IMR-90 (cell line): ENCODE results near the gene CCDC85B. TPM values are rescaled to one million over a fixed set of nuclear protein-coding genes. Genes with fewer than 3 reads are reported as not detected.

Experiments
- ATAC-seq: fragments of 200-7000 bp; cut with Tn5 transposase; 2 replicates; pipeline ENCODE4 v1.9.1; 2020; ENCODE audit warnings: low read depth, mild to moderate bottlenecking, moderate library complexity
- BruUV-seq: library from RNA; stranded (reverse); fragments of 400-500 nt; replicated peaks from 2 replicates; lab custom pipeline; 2021; lab: Mats Ljungman, UMichigan
- CTCF ChIA-PET: fragments of 300-600 bp; formaldehyde crosslinking; extraction: SDS; loops from one replicate; lab custom pipeline; 2021; ENCODE audit warnings: antibody characterized with exemption; lab: Yijun Ruan, JAX
- POLR2A ChIA-PET: fragments of 300-600 bp; sonication (Branson Sonifier 250); formaldehyde crosslinking; loops from one replicate; lab custom pipeline; 2022; ENCODE audit warnings: antibody characterized with exemption; ENCODE audit not compliant: unreplicated experiment; lab: Charles Lee
- DNase-seq: peaks from one replicate; pipeline ENCODE4 v3.0.0; 2013
- H2AFZ ChIP-seq: replicated peaks from 2 replicates; pipeline ENCODE3; 2013; ENCODE audit warnings: low read length, mild to moderate bottlenecking; ENCODE audit not compliant: poor library complexity
- H2AK5ac ChIP-seq: 2 replicates; pipeline ENCODE4 v1.6.1; 2013; ENCODE audit warnings: low read depth, low read length, inconsistent platforms
- H2AK9ac ChIP-seq: replicated peaks from 2 replicates; pipeline ENCODE3; 2013; ENCODE audit warnings: mild to moderate bottlenecking, low read depth, low read length, moderate library complexity; ENCODE audit not compliant: poor library complexity
- H2BK120ac ChIP-seq: 2 replicates; pipeline ENCODE4 v1.6.1; 2013; ENCODE audit warnings: low read depth, low read length, inconsistent platforms
- H2BK15ac ChIP-seq: 3 replicates; pipeline ENCODE4 v1.6.1; 2013; ENCODE audit warnings: low read depth, low read length, inconsistent platforms
- H2BK20ac ChIP-seq: 2 replicates; pipeline ENCODE4 v1.6.1; 2013; ENCODE audit warnings: low read depth, mild to moderate bottlenecking, inconsistent platforms, low read length, moderate library complexity
- H2BK5ac ChIP-seq: 2 replicates; pipeline ENCODE4 v1.6.1; 2013; ENCODE audit warnings: mild to moderate bottlenecking, low read depth, low read length, inconsistent platforms; ENCODE audit not compliant: poor library complexity, severe bottlenecking
- H3K14ac ChIP-seq: replicated peaks from 2 replicates; pipeline ENCODE4 v1.6.1; 2013; ENCODE audit warnings: low read depth, low read length, inconsistent platforms
- H3K18ac ChIP-seq: 2 replicates; pipeline ENCODE4 v1.6.1; 2013; ENCODE audit warnings: low read depth, low read length, control low read depth
- H3K23ac ChIP-seq: 2 replicates; pipeline ENCODE4 v1.6.1; 2013; ENCODE audit warnings: low read depth, low read length, inconsistent platforms
- H3K27ac ChIP-seq: 2 replicates; pipeline ENCODE4 v1.5.1; 2013; ENCODE audit warnings: mild to moderate bottlenecking, control low read depth, low read length; ENCODE audit not compliant: insufficient read depth
- H3K27me3 ChIP-seq: 2 replicates; pipeline ENCODE4 v1.6.1; 2013; ENCODE audit warnings: low read length; ENCODE audit not compliant: control insufficient read depth, insufficient read depth
- H3K36me3 ChIP-seq: 2 replicates; pipeline ENCODE4 v1.6.1; 2013; ENCODE audit warnings: low read length, mixed read lengths; ENCODE audit not compliant: control insufficient read depth, insufficient read depth
- H3K4ac ChIP-seq: 2 replicates; pipeline ENCODE4 v1.6.1; 2013; ENCODE audit warnings: low read depth, low read length, inconsistent platforms
- H3K4me1 ChIP-seq: 2 replicates; pipeline ENCODE4 v1.6.1; 2013; ENCODE audit warnings: low read length, mixed read lengths; ENCODE audit not compliant: control insufficient read depth, insufficient read depth
- H3K4me2 ChIP-seq: 2 replicates; pipeline ENCODE4 v1.6.1; 2013; ENCODE audit warnings: low read depth, mild to moderate bottlenecking, control low read depth, low read length, moderate library complexity
- H3K4me3 ChIP-seq: 2 replicates; pipeline ENCODE4 v1.5.1; 2013; ENCODE audit warnings: low read depth, mild to moderate bottlenecking, control low read depth, low read length, moderate library complexity; ENCODE audit not compliant: insufficient read depth
- H3K56ac ChIP-seq: 2 replicates; pipeline ENCODE4 v1.6.1; 2013; ENCODE audit warnings: low read length, inconsistent platforms; ENCODE audit not compliant: insufficient read depth; ENCODE audit errors: extremely low read depth
- H3K79me1 ChIP-seq, 2 experiments: 2 replicates each; pipeline ENCODE4 v1.6.1; 2013; ENCODE audit warnings: low read length in 2 of 2, inconsistent platforms in 1 of 2, low read depth in 1 of 2
- H3K9ac ChIP-seq: 2 replicates; pipeline ENCODE4 v1.6.1; 2013; ENCODE audit warnings: low read depth, low read length, control low read depth
- H3K9me1 ChIP-seq: 2 replicates; pipeline ENCODE4 v1.6.1; 2013; ENCODE audit warnings: low read length, inconsistent platforms; ENCODE audit not compliant: insufficient read depth
- H3K9me3 ChIP-seq: 2 replicates; pipeline ENCODE4 v1.6.1; 2013; ENCODE audit warnings: low read length; ENCODE audit not compliant: control insufficient read depth, insufficient read depth
- H4K20me1 ChIP-seq: 2 replicates; pipeline ENCODE4 v1.6.1; 2013; ENCODE audit warnings: low read length, inconsistent platforms; ENCODE audit not compliant: insufficient read depth
- H4K5ac ChIP-seq: 2 replicates; pipeline ENCODE4 v1.6.1; 2013; ENCODE audit warnings: mild to moderate bottlenecking, low read depth, low read length, control low read depth
- H4K8ac ChIP-seq, 2 experiments: 2 replicates each; pipeline ENCODE4 v1.6.1; 2013; ENCODE audit warnings: low read depth in 2 of 2, low read length in 2 of 2, control low read depth in 1 of 2, inconsistent platforms in 1 of 2
- H4K91ac ChIP-seq: 2 replicates; pipeline ENCODE4 v1.6.1; 2013; ENCODE audit warnings: low read depth, low read length, inconsistent platforms; ENCODE audit not compliant: insufficient read depth
- BHLHE40 ChIP-seq: fragments of 150-350 bp; IDR thresholded peaks from 2 replicates; pipeline ENCODE4 v1.6.1; 2016; ENCODE audit warnings: mild to moderate bottlenecking, low read depth, low read length
- CEBPB ChIP-seq: IDR thresholded peaks from 2 replicates; pipeline ENCODE4 v1.6.1; 2012; ENCODE audit warnings: low read depth, low read length, improper control_type of control experiment
- CHD1 ChIP-seq: IDR thresholded peaks from 2 replicates; pipeline ENCODE4 v1.6.1; 2012; ENCODE audit warnings: low read depth, low read length, improper control_type of control experiment
- CTCF ChIP-seq: conservative IDR thresholded peaks from 2 replicates; pipeline ENCODE4 v1.5.1; 2012; ENCODE audit warnings: mild to moderate bottlenecking, low read depth, low read length, improper control_type of control experiment
- ELK1 ChIP-seq: fragments of 150-350 bp; IDR thresholded peaks from 2 replicates; pipeline ENCODE4 v1.6.1; 2016; ENCODE audit warnings: low read depth, mild to moderate bottlenecking, low read length, moderate library complexity, borderline replicate concordance
- MAFK ChIP-seq: IDR thresholded peaks from 2 replicates; pipeline ENCODE4 v1.6.1; 2012; ENCODE audit warnings: low read depth, low read length, improper control_type of control experiment
- MXI1 ChIP-seq: IDR thresholded peaks from 2 replicates; pipeline ENCODE4 v1.6.1; 2012; ENCODE audit warnings: low read depth, mild to moderate bottlenecking, low read length, moderate library complexity, borderline replicate concordance
- NFE2L2 ChIP-seq: fragments of 150-350 bp; IDR thresholded peaks from 2 replicates; pipeline ENCODE4 v1.6.1; 2016; ENCODE audit warnings: low read depth, mild to moderate bottlenecking, low read length
- SMC3 ChIP-seq: fragments of 150-350 bp; IDR thresholded peaks from 2 replicates; pipeline ENCODE4 v1.6.1; 2016; ENCODE audit warnings: low read depth, mild to moderate bottlenecking, antibody characterized with exemption, low read length, moderate library complexity
- WGBS, 2 experiments: methylation state at CpG; one replicate each; pipeline versions ENCODE4 v1.1.5 to v1.1.7; 2013; ENCODE audit warnings: missing lambda C conversion rate in 2 of 2; ENCODE audit not compliant: insufficient read length in 1 of 2; ENCODE audit errors: extremely low coverage in 2 of 2; 5-methylcytosine and 5-hydroxymethylcytosine counted together
- dilution Hi-C: fragments of 300-500 bp; cut with HindIII; formaldehyde crosslinking; loops from one replicate; pipeline ENCODE4 v1.14.3; 2018; ENCODE audit warnings: low sequenced_read_pairs; ENCODE audit not compliant: unreplicated experiment
- in situ Hi-C: fragments of 300-500 bp; cut with MboI; formaldehyde crosslinking; loops from 3 replicates; pipeline ENCODE4 v1.14.3; 2019; ENCODE audit warnings: low sequenced_read_pairs, inconsistent platforms, mixed read lengths
- intact Hi-C: fragments of 100-400 bp; cut with micrococcal nuclease; formaldehyde crosslinking; loops from 2 replicates; pipeline ENCODE4 v1.10.0; 2022
- polyA plus RNA-seq, 3 experiments: library from polyadenylated mRNA; depleted of rRNA; stranded (reverse); fragments of >200 nt; gene quantifications; 2 replicates each; pipeline ENCODE4 v1.2.3, GENCODE V29; 2012; ENCODE audit warnings: low replicate concordance in 1 of 3
- total RNA-seq: library from RNA; depleted of rRNA; stranded (reverse); fragments of >200 nt; gene quantifications from 2 replicates; pipeline ENCODE4 v1.2.3, GENCODE V29; 2012
- TF ChIP-seq, protein P1 (sequence below): fragments of 150-350 bp; IDR thresholded peaks from 2 replicates; pipeline ENCODE4 v1.6.1; 2017; ENCODE audit warnings: mild to moderate bottlenecking, antibody characterized with exemption, low read length, low read depth

Gene CCDC85B
- total and polyA plus RNA-seq, 2 of the 4 experiments (the other 2 are of a cell fraction): 17.6 to 35.4 TPM

GRCh38 chr11:65928667-65929066, 38.2 kb downstream of the CCDC85B start:
- no peak overlapping the region for H3K9ac ChIP-seq
- no peak overlapping the region for H3K4me3 ChIP-seq
- 82% methylated on average over 3 of the region's 6 CpGs; no CpG with 5 or more reads in 1 of the 2 experiments for WGBS, 2 experiments
- no peak overlapping the region for H2AFZ ChIP-seq
- no peak overlapping the region for H3K56ac ChIP-seq
- no peak overlapping the region for H2AK5ac ChIP-seq
- H3K14ac ChIP-seq: no peak overlapping the region
- H3K9me3 ChIP-seq: no peaks in the 10 kb centered on the region
- H2BK120ac ChIP-seq: no peak overlapping the region
- dilution Hi-C loops: no loop called here
- no peak overlapping the region for H3K18ac ChIP-seq
- no peak overlapping the region for H3K27ac ChIP-seq
- POLR2A ChIA-PET: no interaction called here
- H4K91ac ChIP-seq: no peak overlapping the region
- no TSS peak for BruUV-seq
- H4K8ac ChIP-seq: no peak overlapping the region
- no peaks in the 10 kb centered on the region; the same call in 1 of the 2 replicates for H3K9me1 ChIP-seq
- peaks cover 0 to 18% of the 10 kb centered on the region in 2 experiments; a peak in 3 of 4 replicates for H3K79me1 ChIP-seq
- H2AK9ac ChIP-seq: no peak overlapping the region
- H3K4ac ChIP-seq: no peak overlapping the region
- TF ChIP-seq MXI1 (no peak), SMC3 (no peak), CTCF (no peak), BHLHE40 (no peak), CEBPB (no peak), MAFK (no peak), NFE2L2 (no peak), CHD1 (no peak), ELK1 (no peak)
- TF ChIP-seq, protein P1, sequence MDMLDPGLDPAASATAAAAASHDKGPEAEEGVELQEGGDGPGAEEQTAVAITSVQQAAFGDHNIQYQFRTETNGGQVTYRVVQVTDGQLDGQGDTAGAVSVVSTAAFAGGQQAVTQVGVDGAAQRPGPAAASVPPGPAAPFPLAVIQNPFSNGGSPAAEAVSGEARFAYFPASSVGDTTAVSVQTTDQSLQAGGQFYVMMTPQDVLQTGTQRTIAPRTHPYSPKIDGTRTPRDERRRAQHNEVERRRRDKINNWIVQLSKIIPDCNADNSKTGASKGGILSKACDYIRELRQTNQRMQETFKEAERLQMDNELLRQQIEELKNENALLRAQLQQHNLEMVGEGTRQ: no peak
- H2BK5ac ChIP-seq: no peak overlapping the region
- H2BK20ac ChIP-seq: no peak overlapping the region
- ATAC-seq (no peak), DNase-seq (no peak)
- H3K36me3 ChIP-seq: peaks cover 8% of the 10 kb centered on the region
- no peaks in the 10 kb centered on the region for H3K27me3 ChIP-seq
- H3K4me2 ChIP-seq: no peak overlapping the region
- H3K4me1 ChIP-seq: no peaks in the 10 kb centered on the region; the same call in 1 of the 2 replicates
- H2BK15ac ChIP-seq: no peak overlapping the region
- CTCF ChIA-PET: no interaction called here
- intact Hi-C loops: no loop called here
- no peak overlapping the region for H4K5ac ChIP-seq
- no peaks in the 10 kb centered on the region for H4K20me1 ChIP-seq
- in situ Hi-C loops: no loop called here
- H3K23ac ChIP-seq: no peak overlapping the region
